Right lobe of liver (tissue), 4 donors: ENCODE measurements around the gene GFRAL.

Source experiments
- CTCF ChIP-seq, 4 donors: fragments of 200-600 bp in 3 of 4; fragments of 450-650 bp in 1 of 4; IDR thresholded peaks; one replicate each; pipeline versions ENCODE4 v1.5.1 to v1.8.0; 2016 to 2022; ENCODE audit warnings: antibody characterized with exemption in 4 of 4, mild to moderate bottlenecking in 2 of 4
- POLR2A ChIP-seq: fragments of 450-650 bp; IDR thresholded peaks from one replicate; pipeline ENCODE4 v1.6.1; 2017; ENCODE audit warnings: antibody characterized with exemption, mild to moderate bottlenecking
- donor health status: DM: no; HTN: no; CAD: no.
- donor health status: DM: no; HTN: no; CAD: no.
- donor health status: DM: no; HTN: yes; CAD: no.

- no peak for TF ChIP-seq CTCF (IDR thresholded peaks at IDR 0.05)
- no peak for TF ChIP-seq POLR2A
Measured at GRCh38 chr6:55395871-55396270, 68.6 kb downstream of the GFRAL start.
